H1 (cell line): ENCODE data around the gene C9orf50. TPM values are rescaled to one million over a fixed set of nuclear protein-coding genes. Genes with fewer than 3 reads are reported as not detected.

ENCODE experiments used
- CTCF ChIA-PET: fragments of 300-600 bp; sonication (Branson Sonifier 250); formaldehyde crosslinking; loops from one replicate; lab custom pipeline; 2021; ENCODE audit not compliant: partially characterized antibody; lab: Charles Lee
- POLR2A ChIA-PET: fragments of 300-600 bp; sonication (Branson Sonifier 250); formaldehyde crosslinking; loops from one replicate; lab custom pipeline; 2021; ENCODE audit warnings: inconsistent platforms; ENCODE audit not compliant: partially characterized antibody; lab: Charles Lee
- DNase-seq, 2 experiments: peaks; one replicate each; pipeline versions ENCODE4 v3.0.0 to v3.0.0-alpha.2; 2010 to 2022; ENCODE audit warnings: low spot score in 2 of 2, low read depth in 1 of 2, mixed read lengths in 1 of 2
- FAIRE-seq: peaks from 2 replicates; lab custom pipeline; 2011; peaks lifted over from hg19 to GRCh38; lab: Jason Lieb, UNC
- H2AFZ ChIP-seq: 2 replicates; pipeline ENCODE4 v1.8.1; 2012; ENCODE audit warnings: low read length, inconsistent platforms
- H2AK5ac ChIP-seq: 2 replicates; pipeline ENCODE4 v1.6.1; 2013; ENCODE audit warnings: low read depth, low read length
- H2BK120ac ChIP-seq: replicated peaks from 2 replicates; pipeline ENCODE3; 2013; ENCODE audit warnings: low read depth, low read length, inconsistent platforms
- H2BK12ac ChIP-seq: 2 replicates; pipeline ENCODE4 v1.6.1; 2013; ENCODE audit warnings: low read depth, low read length
- H2BK15ac ChIP-seq: 2 replicates; pipeline ENCODE4 v1.6.1; 2013; ENCODE audit warnings: low read length
- H2BK20ac ChIP-seq: 2 replicates; pipeline ENCODE4 v1.6.1; 2013; ENCODE audit warnings: low read length
- H2BK5ac ChIP-seq: 2 replicates; pipeline ENCODE4 v1.6.1; 2013; ENCODE audit warnings: low read depth, low read length
- H3K14ac ChIP-seq: 2 replicates; pipeline ENCODE4 v1.6.1; 2013; ENCODE audit warnings: inconsistent platforms; ENCODE audit not compliant: insufficient read length
- H3K18ac ChIP-seq: 2 replicates; pipeline ENCODE4 v1.6.1; 2013; ENCODE audit warnings: low read length; ENCODE audit errors: extremely low read depth
- H3K23ac ChIP-seq: 2 replicates; pipeline ENCODE4 v1.6.1; 2013; ENCODE audit warnings: inconsistent platforms; ENCODE audit not compliant: insufficient read length
- H3K23me2 ChIP-seq: 2 replicates; pipeline ENCODE4 v1.6.1; 2013; ENCODE audit warnings: low read depth, low read length
- H3K27ac ChIP-seq: 2 replicates; pipeline ENCODE4 v1.6.1; 2011; ENCODE audit warnings: low read depth, low read length, inconsistent platforms
- H3K27me3 ChIP-seq, 4 experiments: replicated peaks in 1 of 4; 1 replicate in 1 of 4; 2 replicates in 3 of 4; pipeline versions ENCODE4 v1.6.1 to v1.8.1; 2011 to 2013; ENCODE audit warnings: low read length in 3 of 4, mild to moderate bottlenecking in 3 of 4, inconsistent platforms in 2 of 4, mixed read lengths in 2 of 4, moderate library complexity in 1 of 4; ENCODE audit not compliant: control insufficient read depth in 3 of 4, insufficient read depth in 3 of 4; ENCODE audit errors: extremely low read depth in 1 of 4
- H3K36me3 ChIP-seq, 4 experiments: 2 replicates each; pipeline versions ENCODE4 v1.6.1 to v1.8.1; 2011 to 2013; ENCODE audit warnings: mild to moderate bottlenecking in 4 of 4, low read length in 3 of 4, moderate library complexity in 2 of 4, control low read depth in 1 of 4, inconsistent platforms in 1 of 4; ENCODE audit not compliant: insufficient read depth in 4 of 4, control insufficient read depth in 2 of 4
- H3K4ac ChIP-seq: replicated peaks from 2 replicates; pipeline ENCODE3; 2013; ENCODE audit warnings: low read length, low read depth, mixed read lengths, inconsistent platforms; ENCODE audit not compliant: insufficient read length
- H3K4me1 ChIP-seq, 4 experiments: replicated peaks in 1 of 4; 1 replicate in 1 of 4; 2 replicates in 3 of 4; pipeline versions ENCODE4 v1.6.1 to v1.8.1; 2011 to 2013; ENCODE audit warnings: low read length in 3 of 4, inconsistent platforms in 2 of 4, mixed read lengths in 1 of 4; ENCODE audit not compliant: insufficient read depth in 4 of 4, control insufficient read depth in 3 of 4
- H3K4me2 ChIP-seq, 2 experiments: 2 replicates each; pipeline versions ENCODE4 v1.6.1 to v1.8.1; 2011 to 2013; ENCODE audit warnings: low read depth in 2 of 2, low read length in 2 of 2, control low read depth in 1 of 2, inconsistent platforms in 1 of 2, mild to moderate bottlenecking in 1 of 2; ENCODE audit not compliant: insufficient read depth in 1 of 2
- H3K4me3 ChIP-seq, 4 experiments: fragments of 200-600, 300-600 bp in 1 of 4; sonication (generic), shearing (Covaris generic), sonication (Bioruptor Twin) in 1 of 4; 2 replicates each; pipeline versions ENCODE4 v1.5.1 to v1.8.1; 2011 to 2016; ENCODE audit warnings: low read length in 4 of 4, low read depth in 3 of 4, control low read depth in 2 of 4, inconsistent platforms in 2 of 4, mild to moderate bottlenecking in 2 of 4, mixed read lengths in 1 of 4, moderate library complexity in 1 of 4; ENCODE audit not compliant: insufficient read depth in 2 of 4; ENCODE audit errors: extremely low read depth in 1 of 4
- H3K56ac ChIP-seq: replicated peaks from 2 replicates; pipeline ENCODE3; 2013; ENCODE audit warnings: low read depth, mild to moderate bottlenecking, mixed read lengths, low read length, inconsistent platforms; ENCODE audit not compliant: insufficient read length
- H3K79me1 ChIP-seq: 2 replicates; pipeline ENCODE4 v1.6.1; 2013; ENCODE audit warnings: low read depth, low read length, control low read depth
- H3K79me2 ChIP-seq, 2 experiments: 2 replicates each; pipeline versions ENCODE4 v1.6.1 to v1.8.1; 2012 to 2013; ENCODE audit warnings: low read length in 2 of 2, mild to moderate bottlenecking in 2 of 2, inconsistent platforms in 1 of 2; ENCODE audit not compliant: insufficient read depth in 2 of 2, control insufficient read depth in 1 of 2
- H3K9ac ChIP-seq, 4 experiments: replicated peaks in 1 of 4; 1 replicate in 1 of 4; 2 replicates in 3 of 4; pipeline versions ENCODE4 v1.6.1 to v1.8.1; 2011 to 2013; ENCODE audit warnings: low read depth in 3 of 4, low read length in 3 of 4, control low read depth in 2 of 4, mild to moderate bottlenecking in 2 of 4, moderate library complexity in 2 of 4, inconsistent platforms in 1 of 4; ENCODE audit errors: extremely low read depth in 1 of 4
- H3K9me3 ChIP-seq, 2 experiments: 2 replicates each; pipeline versions ENCODE4 v1.6.1 to v1.8.1; 2012 to 2013; ENCODE audit warnings: mild to moderate bottlenecking in 2 of 2, moderate library complexity in 2 of 2, control low read depth in 1 of 2, inconsistent platforms in 1 of 2, low read depth in 1 of 2, low read length in 1 of 2, mixed read lengths in 1 of 2; ENCODE audit not compliant: insufficient read depth in 2 of 2
- H4K20me1 ChIP-seq, 2 experiments: replicated peaks in 1 of 2; 2 replicates each; pipeline versions ENCODE3 to v1.8.1; 2011 to 2013; ENCODE audit warnings: inconsistent platforms in 2 of 2, low read length in 2 of 2, mild to moderate bottlenecking in 1 of 2; ENCODE audit not compliant: insufficient read depth in 2 of 2, control insufficient read depth in 1 of 2
- H4K5ac ChIP-seq: 2 replicates; pipeline ENCODE4 v1.6.1; 2013; ENCODE audit warnings: low read length, low read depth, mixed read lengths, inconsistent platforms; ENCODE audit not compliant: insufficient read length
- H4K8ac ChIP-seq: 2 replicates; pipeline ENCODE4 v1.8.0; 2013; ENCODE audit warnings: mild to moderate bottlenecking, moderate library complexity, low read length, inconsistent platforms; ENCODE audit not compliant: insufficient read depth; ENCODE audit errors: extremely low read depth
- H4K91ac ChIP-seq: replicated peaks from 2 replicates; pipeline ENCODE3; 2013; ENCODE audit warnings: low read length, mixed read lengths, inconsistent platforms; ENCODE audit not compliant: insufficient read length
- BRCA1 ChIP-seq: IDR thresholded peaks from 2 replicates; pipeline ENCODE4 v1.6.1; 2012; ENCODE audit warnings: low read depth, low read length, improper control_type of control experiment
- CEBPB ChIP-seq: IDR thresholded peaks from 2 replicates; pipeline ENCODE4 v1.6.1; 2012; ENCODE audit warnings: low read depth, low read length
- CHD1 ChIP-seq: IDR thresholded peaks from 2 replicates; pipeline ENCODE4 v1.6.1; 2012; ENCODE audit warnings: low read depth, low read length, improper control_type of control experiment
- EP300 ChIP-seq, 2 experiments: IDR thresholded peaks; 1 replicate in 1 of 2; 2 replicates in 1 of 2; pipeline ENCODE4 v1.6.1; 2011 to 2012; ENCODE audit warnings: low read depth in 2 of 2, low read length in 2 of 2, mild to moderate bottlenecking in 2 of 2, borderline replicate concordance in 1 of 2, inconsistent platforms in 1 of 2, moderate library complexity in 1 of 2
- GABPA ChIP-seq: IDR thresholded peaks from 2 replicates; pipeline ENCODE4 v1.6.1; 2011; ENCODE audit warnings: mild to moderate bottlenecking, low read length, moderate library complexity, borderline replicate concordance; ENCODE audit not compliant: insufficient read depth
- HDAC2 ChIP-seq, 2 experiments: fragments of 300-600 bp in 1 of 2; sonication (generic) in 1 of 2; IDR thresholded peaks; 2 replicates each; pipeline ENCODE4 v1.6.1; 2011 to 2012; ENCODE audit warnings: low read depth in 2 of 2, low read length in 2 of 2, mild to moderate bottlenecking in 2 of 2, moderate library complexity in 2 of 2, borderline replicate concordance in 1 of 2, inconsistent platforms in 1 of 2
- POLR2AphosphoS5 ChIP-seq: IDR thresholded peaks from 2 replicates; pipeline ENCODE4 v1.6.1; 2011; ENCODE audit warnings: low read depth, low read length
- POU5F1 ChIP-seq: IDR thresholded peaks from 2 replicates; pipeline ENCODE4 v1.6.1; 2011; ENCODE audit warnings: low read depth, mild to moderate bottlenecking, low read length, moderate library complexity
- SP4 ChIP-seq: IDR thresholded peaks from 2 replicates; pipeline ENCODE4 v1.6.1; 2012; ENCODE audit warnings: low read length, inconsistent platforms
- WGBS, 2 experiments: shearing (Covaris generic) in 1 of 2; methylation state at CpG; one replicate each; pipeline versions ENCODE4 v1.1.6 to v1.1.7; 2013 to 2015; ENCODE audit warnings: low lambda C conversion rate in 2 of 2, mixed read lengths in 2 of 2, inconsistent platforms in 1 of 2, low coverage in 1 of 2, missing lambda C conversion rate in 1 of 2; ENCODE audit not compliant: insufficient replicate concordance in 2 of 2, insufficient coverage in 1 of 2, insufficient read length in 1 of 2; ENCODE audit errors: extremely low coverage in 1 of 2, missing lambda C conversion rate in 1 of 2; 5-methylcytosine and 5-hydroxymethylcytosine counted together
- polyA plus RNA-seq, 7 experiments: library from polyadenylated mRNA; depleted of rRNA in 3 of 7; stranded (reverse) in 5 of 7; unstranded in 2 of 7; fragments of >200 nt in 5 of 7; fragments of 200-250 nt in 2 of 7; gene quantifications; 1 replicate in 5 of 7; 2 replicates in 1 of 7; 4 replicates in 1 of 7; pipeline versions ENCODE4 v1.2.1 to v1.2.3, GENCODE V29; 2011 to 2013; ENCODE audit warnings: missing spikeins in 2 of 7, mixed read lengths in 2 of 7
- total RNA-seq: library from RNA; stranded (reverse); fragmentation: NEBNext Ultra II Directional; extraction: Animal tissue kit (Norgen Biotek cat#: 25700); gene quantifications from 2 replicates; pipeline ENCODE4 v1.2.1, GENCODE V29; 2021

The C9orf50 gene
- total and polyA plus RNA-seq, 2 of the 8 experiments (the other 6 are each of a cell fraction or from before 2014, with no cell fraction given), result not detected

DNA sequence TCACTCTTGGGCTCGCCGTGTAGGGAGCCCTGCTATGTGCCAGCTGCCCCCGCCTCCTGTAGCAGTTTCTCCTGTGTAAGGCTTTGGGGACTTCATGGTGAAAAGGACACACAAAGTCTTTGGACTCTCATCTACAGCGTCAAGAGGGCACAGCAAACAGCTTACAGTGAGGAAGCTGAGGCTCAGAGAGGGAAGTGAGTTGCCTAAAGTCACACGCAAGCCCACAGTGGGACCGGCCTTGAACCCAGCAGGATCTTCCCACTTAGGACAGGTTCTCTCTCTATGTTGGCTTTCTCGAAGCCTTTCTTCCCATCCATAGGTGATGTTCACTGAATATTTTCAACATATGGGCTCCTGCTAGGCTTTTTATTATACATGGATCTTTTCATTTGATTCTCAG is 34.8 kb upstream of the C9orf50 start:
- WGBS, 2 experiments, result 87% methylated on average over 7 of the region's 7 CpGs; no CpG with 5 or more reads in 1 of the 2 experiments
- POLR2A ChIA-PET, result interaction anchor here (1.4 kb wide), 1 partner anchor 12 kb away, joined by 3 read pairs; no protein-coding TSS in a partner anchor

More for the DNA sequence above, 34.8 kb upstream of the C9orf50 start:
- CTCF ChIA-PET, result interaction anchor here (0.6 to 3.3 kb wide), 6 partner anchors 10 to 451 kb away, joined by 3 to 14 read pairs (median 4); no protein-coding TSS in a partner anchor
- H3K9ac ChIP-seq, result no peak overlapping the region
- no peaks in the 10 kb centered on the region; a peak in 1 of 7 replicates for H3K27me3 ChIP-seq
- H3K79me2 ChIP-seq, result no peaks in the 10 kb centered on the region
- H3K36me3 ChIP-seq, result no peaks in the 10 kb centered on the region
- no peak overlapping the region for H3K14ac ChIP-seq
- TF ChIP-seq HDAC2 (IDR thresholded peaks at IDR 0.05; ENCODE audit: borderline replicate concordance in 1 of 2, low read depth in 2 of 2, low read length in 2 of 2) (no peak), CHD1 (no peak), CEBPB (no peak), EP300 (IDR thresholded peaks at IDR 0.05; ENCODE audit: borderline replicate concordance in 1 of 2, low read depth in 2 of 2, low read length in 2 of 2) (no peak), POLR2AphosphoS5 (no peak), GABPA (no peak), BRCA1 (no peak), SP4 (no peak), POU5F1 (no peak)
- no peak overlapping the region for H4K91ac ChIP-seq
- no peak overlapping the region for H3K56ac ChIP-seq
- H3K79me1 ChIP-seq, result no peaks in the 10 kb centered on the region
- no peak overlapping the region for H2BK12ac ChIP-seq
- H3K4me2 ChIP-seq, result no peak overlapping the region
- no peak overlapping the region for H2BK5ac ChIP-seq
- no peak overlapping the region for H2AFZ ChIP-seq
- no peaks in the 10 kb centered on the region for H3K9me3 ChIP-seq
- no peak overlapping the region for H2AK5ac ChIP-seq
- no peak overlapping the region for H2BK15ac ChIP-seq
- H3K4me1 ChIP-seq, result no peaks in the 10 kb centered on the region
- H3K23me2 ChIP-seq, result no peaks in the 10 kb centered on the region
- H4K20me1 ChIP-seq, result no peaks in the 10 kb centered on the region
- H2BK120ac ChIP-seq, result no peak overlapping the region
- no peak overlapping the region for H3K18ac ChIP-seq
- H3K4ac ChIP-seq, result no peak overlapping the region
- H2BK20ac ChIP-seq, result no peak overlapping the region
- no peak overlapping the region for H4K5ac ChIP-seq
- H3K27ac ChIP-seq, result no peak overlapping the region
- H4K8ac ChIP-seq, result no peak overlapping the region; the same call in 1 of the 2 replicates
- FAIRE-seq (no peak), DNase-seq (no peak)
- H3K23ac ChIP-seq, result no peak overlapping the region
- no peak overlapping the region for H3K4me3 ChIP-seq
